Liver (tissue), 3 donors: ENCODE data around the gene TMEM191C.
"Not testable (repeated sequence)": the region's sequence is repeated elsewhere in the genome, so short reads cannot be mapped to it uniquely, and the experiment has no call there.

Source experiments
- FOXA1 ChIP-seq: IDR thresholded peaks from 2 replicates; pipeline ENCODE4 v1.6.1; 2016; ENCODE audit warnings: antibody characterized with exemption
- HNF4A ChIP-seq, 2 donors: conservative IDR thresholded peaks; 2 replicates each; pipeline ENCODE4 v1.6.1; 2016; ENCODE audit warnings: antibody characterized with exemption in 2 of 2, mild to moderate bottlenecking in 2 of 2
- TF ChIP-seq, protein P1 (sequence below): IDR thresholded peaks from 2 replicates; pipeline ENCODE4 v1.6.1; 2016; ENCODE audit warnings: antibody characterized with exemption, mild to moderate bottlenecking
- TF ChIP-seq, protein P2 (sequence below): fragments of 150-350 bp; IDR thresholded peaks from 2 replicates; pipeline ENCODE4 v1.5.1; 2017; ENCODE audit warnings: improper control_type of control experiment, low read depth, low read length; ENCODE audit not compliant: missing input control
- donor health status: healthy.
- donor health status: healthy.

DNA sequence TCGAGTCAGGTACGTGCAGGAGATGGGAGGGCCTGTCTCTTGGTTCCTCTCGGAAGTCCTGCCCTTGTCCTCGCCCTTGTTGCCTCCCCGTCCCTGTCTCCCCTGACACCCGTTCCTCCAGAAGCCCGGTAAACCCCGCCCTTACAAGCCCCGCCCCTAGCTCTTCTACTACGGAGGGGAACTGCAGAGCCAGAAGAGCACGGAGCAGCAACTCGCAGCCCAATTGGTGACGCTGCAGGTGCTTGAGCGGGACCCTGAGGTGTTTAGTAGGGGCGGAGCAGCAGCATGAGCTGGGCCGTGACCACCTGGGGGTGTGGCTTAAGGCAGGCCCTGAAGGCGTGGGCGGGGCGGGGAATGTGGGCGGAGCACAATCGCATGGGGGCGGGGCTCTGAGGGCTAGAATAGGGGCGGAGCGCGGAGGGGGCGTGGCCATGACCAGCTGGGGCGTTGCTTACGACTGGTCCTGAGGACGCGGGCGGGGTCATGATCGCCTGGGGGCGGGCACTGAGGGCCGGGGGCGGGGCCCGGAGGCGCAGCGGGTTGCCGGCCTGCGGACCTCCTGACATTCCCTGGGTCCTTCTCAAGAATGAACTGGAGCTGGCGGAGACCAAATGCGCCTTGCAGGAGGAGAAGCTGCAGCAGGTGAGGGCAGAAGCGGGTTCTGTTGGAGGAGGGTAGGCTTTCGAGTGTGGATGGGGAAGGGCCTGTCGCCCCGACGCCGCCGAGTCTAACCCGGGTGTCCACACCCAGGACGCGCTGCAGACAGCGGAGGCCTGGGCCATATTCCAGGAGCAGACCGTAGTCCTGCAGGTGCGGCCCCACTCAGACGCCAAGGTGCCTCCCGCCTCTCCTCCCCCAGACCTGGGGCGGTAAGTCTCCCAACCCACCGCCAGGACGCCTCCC, 1.3 kb downstream of the TMEM191C start:
- not testable (repeated sequence) for TF ChIP-seq HNF4A (conservative IDR thresholded peaks at IDR 0.05); FOXA1
- TF ChIP-seq, protein P1, sequence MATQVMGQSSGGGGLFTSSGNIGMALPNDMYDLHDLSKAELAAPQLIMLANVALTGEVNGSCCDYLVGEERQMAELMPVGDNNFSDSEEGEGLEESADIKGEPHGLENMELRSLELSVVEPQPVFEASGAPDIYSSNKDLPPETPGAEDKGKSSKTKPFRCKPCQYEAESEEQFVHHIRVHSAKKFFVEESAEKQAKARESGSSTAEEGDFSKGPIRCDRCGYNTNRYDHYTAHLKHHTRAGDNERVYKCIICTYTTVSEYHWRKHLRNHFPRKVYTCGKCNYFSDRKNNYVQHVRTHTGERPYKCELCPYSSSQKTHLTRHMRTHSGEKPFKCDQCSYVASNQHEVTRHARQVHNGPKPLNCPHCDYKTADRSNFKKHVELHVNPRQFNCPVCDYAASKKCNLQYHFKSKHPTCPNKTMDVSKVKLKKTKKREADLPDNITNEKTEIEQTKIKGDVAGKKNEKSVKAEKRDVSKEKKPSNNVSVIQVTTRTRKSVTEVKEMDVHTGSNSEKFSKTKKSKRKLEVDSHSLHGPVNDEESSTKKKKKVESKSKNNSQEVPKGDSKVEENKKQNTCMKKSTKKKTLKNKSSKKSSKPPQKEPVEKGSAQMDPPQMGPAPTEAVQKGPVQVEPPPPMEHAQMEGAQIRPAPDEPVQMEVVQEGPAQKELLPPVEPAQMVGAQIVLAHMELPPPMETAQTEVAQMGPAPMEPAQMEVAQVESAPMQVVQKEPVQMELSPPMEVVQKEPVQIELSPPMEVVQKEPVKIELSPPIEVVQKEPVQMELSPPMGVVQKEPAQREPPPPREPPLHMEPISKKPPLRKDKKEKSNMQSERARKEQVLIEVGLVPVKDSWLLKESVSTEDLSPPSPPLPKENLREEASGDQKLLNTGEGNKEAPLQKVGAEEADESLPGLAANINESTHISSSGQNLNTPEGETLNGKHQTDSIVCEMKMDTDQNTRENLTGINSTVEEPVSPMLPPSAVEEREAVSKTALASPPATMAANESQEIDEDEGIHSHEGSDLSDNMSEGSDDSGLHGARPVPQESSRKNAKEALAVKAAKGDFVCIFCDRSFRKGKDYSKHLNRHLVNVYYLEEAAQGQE = not testable (repeated sequence)
- TF ChIP-seq, protein P2, sequence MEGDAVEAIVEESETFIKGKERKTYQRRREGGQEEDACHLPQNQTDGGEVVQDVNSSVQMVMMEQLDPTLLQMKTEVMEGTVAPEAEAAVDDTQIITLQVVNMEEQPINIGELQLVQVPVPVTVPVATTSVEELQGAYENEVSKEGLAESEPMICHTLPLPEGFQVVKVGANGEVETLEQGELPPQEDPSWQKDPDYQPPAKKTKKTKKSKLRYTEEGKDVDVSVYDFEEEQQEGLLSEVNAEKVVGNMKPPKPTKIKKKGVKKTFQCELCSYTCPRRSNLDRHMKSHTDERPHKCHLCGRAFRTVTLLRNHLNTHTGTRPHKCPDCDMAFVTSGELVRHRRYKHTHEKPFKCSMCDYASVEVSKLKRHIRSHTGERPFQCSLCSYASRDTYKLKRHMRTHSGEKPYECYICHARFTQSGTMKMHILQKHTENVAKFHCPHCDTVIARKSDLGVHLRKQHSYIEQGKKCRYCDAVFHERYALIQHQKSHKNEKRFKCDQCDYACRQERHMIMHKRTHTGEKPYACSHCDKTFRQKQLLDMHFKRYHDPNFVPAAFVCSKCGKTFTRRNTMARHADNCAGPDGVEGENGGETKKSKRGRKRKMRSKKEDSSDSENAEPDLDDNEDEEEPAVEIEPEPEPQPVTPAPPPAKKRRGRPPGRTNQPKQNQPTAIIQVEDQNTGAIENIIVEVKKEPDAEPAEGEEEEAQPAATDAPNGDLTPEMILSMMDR = not testable (repeated sequence)
